GM23248 (cell line): ENCODE data around the gene C1QTNF6. TPM values are rescaled to one million over a fixed set of nuclear protein-coding genes. Genes with fewer than 3 reads are reported as not detected.

Source experiments
- DNase-seq: peaks from one replicate; pipeline ENCODE4 v3.0.0-alpha.2; 2015
- H2AFZ ChIP-seq: fragments of 200-600 bp; sonication (generic); 2 replicates; pipeline ENCODE4 v1.6.1; 2016; ENCODE audit warnings: antibody characterized with exemption
- H3F3A ChIP-seq: fragments of 200-600 bp; sonication (generic); 2 replicates; pipeline ENCODE4 v1.6.1; 2016; ENCODE audit warnings: mild to moderate bottlenecking, antibody characterized with exemption, mixed run types; ENCODE audit not compliant: insufficient read depth
- H3K27ac ChIP-seq: fragments of 200-600 bp; sonication (generic); 2 replicates; pipeline ENCODE4 v1.5.1; 2016; ENCODE audit warnings: mild to moderate bottlenecking
- H3K27me3 ChIP-seq: fragments of 200-600 bp; sonication (generic); replicated peaks from 2 replicates; pipeline ENCODE4 v1.6.1; 2016; ENCODE audit warnings: mild to moderate bottlenecking; ENCODE audit not compliant: insufficient read depth
- H3K36me3 ChIP-seq: fragments of 200-600 bp; sonication (generic); 2 replicates; pipeline ENCODE4 v1.6.1; 2016; ENCODE audit warnings: low read depth, mild to moderate bottlenecking
- H3K4me1 ChIP-seq: fragments of 200-600 bp; sonication (generic); 2 replicates; pipeline ENCODE4 v1.6.1; 2016; ENCODE audit warnings: mild to moderate bottlenecking; ENCODE audit not compliant: insufficient read depth
- H3K4me2 ChIP-seq: fragments of 200-600 bp; sonication (generic); one replicate; pipeline ENCODE4 v1.6.1; 2016; ENCODE audit warnings: mild to moderate bottlenecking; ENCODE audit not compliant: unreplicated experiment
- H3K4me3 ChIP-seq: fragments of 200-600 bp; sonication (generic); 2 replicates; pipeline ENCODE4 v1.5.1; 2016; ENCODE audit warnings: mild to moderate bottlenecking
- H3K79me2 ChIP-seq: fragments of 200-600 bp; sonication (generic); 2 replicates; pipeline ENCODE4 v1.6.1; 2016; ENCODE audit warnings: mild to moderate bottlenecking; ENCODE audit not compliant: insufficient read depth
- H3K9ac ChIP-seq: fragments of 200-600 bp; sonication (generic); 2 replicates; pipeline ENCODE4 v1.6.1; 2016; ENCODE audit warnings: mild to moderate bottlenecking
- H3K9me2 ChIP-seq: fragments of 200-600 bp; sonication (generic); 2 replicates; pipeline ENCODE4 v1.6.1; 2016; ENCODE audit warnings: mixed run types, mild to moderate bottlenecking, moderate library complexity; ENCODE audit not compliant: insufficient read depth
- H3K9me3 ChIP-seq: fragments of 200-600 bp; sonication (generic); one replicate; pipeline ENCODE4 v1.6.1; 2017; ENCODE audit warnings: low read depth
- H4K20me1 ChIP-seq: fragments of 200-600 bp; sonication (generic); 2 replicates; pipeline ENCODE4 v1.6.0; 2016; ENCODE audit not compliant: insufficient read depth
- EZH2 ChIP-seq: fragments of 200-600 bp; sonication (generic); IDR thresholded peaks from 2 replicates; pipeline ENCODE4 v1.6.1; 2018; ENCODE audit warnings: antibody characterized with exemption, mild to moderate bottlenecking; ENCODE audit not compliant: insufficient read depth, poor library complexity, severe bottlenecking
- EZH2phosphoT487 ChIP-seq: fragments of 200-600 bp; sonication (generic); IDR thresholded peaks from 2 replicates; pipeline ENCODE4 v1.6.1; 2018; ENCODE audit warnings: antibody characterized with exemption, moderate library complexity, mild to moderate bottlenecking, low read depth; ENCODE audit not compliant: insufficient read depth
- WGBS, 2 experiments: methylation state at CpG; one replicate each; pipeline ENCODE4 v1.1.6; 2015 to 2017; ENCODE audit warnings: low lambda C conversion rate in 2 of 2, low coverage in 1 of 2; ENCODE audit errors: missing lambda C conversion rate in 2 of 2; 5-methylcytosine and 5-hydroxymethylcytosine counted together
- in situ Hi-C: fragments of 300-500 bp; cut with MboI; formaldehyde crosslinking; loops from 2 replicates; pipeline ENCODE4 v1.15.0; 2020
- polyA plus RNA-seq: library from polyadenylated mRNA; unstranded; fragments of >200 nt; fragmentation: Nextera tagmentation; extraction: Ambion mirVana; gene quantifications from 2 replicates; pipeline ENCODE4 v1.2.1, GENCODE V29; 2016
- total RNA-seq: library from RNA; depleted of rRNA; stranded (reverse); fragments of >200 nt; shearing (Covaris generic); gene quantifications from 2 replicates; pipeline ENCODE4 v1.2.3, GENCODE V29; 2014

Gene C1QTNF6
- total and polyA plus RNA-seq, 2 experiments from 2014 or later = 4.0 to 8.9 TPM

- 3 to 7% methylated on average over 23 of the region's 23 CpGs for WGBS, 2 experiments
- no peaks in the 10 kb centered on the region for H3K27me3 ChIP-seq
- H3K36me3 ChIP-seq = no peaks in the 10 kb centered on the region
- peak overlapping the region; percentile 61 for H3K27ac ChIP-seq
- in situ Hi-C loops = no loop called here
- H2AFZ ChIP-seq = peak overlapping the region; percentile 80
- H4K20me1 ChIP-seq = no peaks in the 10 kb centered on the region
- peak; percentile 92 for DNase-seq
- H3K4me1 ChIP-seq = peaks cover 16% of the 10 kb centered on the region
- peak overlapping the region; percentile 71 for H3K4me2 ChIP-seq
- no peaks in the 10 kb centered on the region for H3K9me3 ChIP-seq
- peak overlapping the region; percentile 36; the same call in 1 of the 2 replicates for H3K4me3 ChIP-seq
- TF ChIP-seq EZH2 (no peak), EZH2phosphoT487 (no peak)
- no peaks in the 10 kb centered on the region for H3K9me2 ChIP-seq
- H3F3A ChIP-seq = peaks cover 7% of the 10 kb centered on the region; the same call in 1 of the 2 replicates
- peak overlapping the region; percentile 72 for H3K9ac ChIP-seq
- no peaks in the 10 kb centered on the region for H3K79me2 ChIP-seq
These were observed 11.5 kb downstream of the C1QTNF6 start for GRCh38 chr22:37176464-37177061.

- Histone ChIP-seq H3K79me2 (no peaks in the 10 kb centered on the region), H4K20me1 (no peaks in the 10 kb centered on the region), H3K4me2 (no peak overlapping the region), H3K27me3 (no peaks in the 10 kb centered on the region; the same call in 1 of the 2 replicates), H3K27ac (peak overlapping the region; percentile 61; the same call in 1 of the 2 replicates), H3K36me3 (no peaks in the 10 kb centered on the region), H3K4me3 (no peak overlapping the region), H3K9me2 (no peaks in the 10 kb centered on the region), H3K4me1 (peaks cover 16% of the 10 kb centered on the region), H3K9me3 (no peaks in the 10 kb centered on the region), H3K9ac (peak overlapping the region; percentile 72), H2AFZ (peak overlapping the region; percentile 80; the same call in 1 of the 2 replicates), H3F3A (peaks cover 7% of the 10 kb centered on the region; the same call in 1 of the 2 replicates)
- DNase-seq = peak; percentile 20
- in situ Hi-C loops = no loop called here
- 46 to 47% methylated on average over 18 of the region's 18 CpGs for WGBS, 2 experiments
- no peak for TF ChIP-seq EZH2
- TF ChIP-seq EZH2phosphoT487 = no peak
These were observed 12.4 kb downstream of the C1QTNF6 start for GRCh38 chr22:37175414-37176281.

GRCh38 chr22:37174964-37175363 is 13.1 kb downstream of the C1QTNF6 start:
- Histone ChIP-seq H3K4me2 (no peak overlapping the region), H3K9ac (no peak overlapping the region), H3K9me3 (no peaks in the 10 kb centered on the region), H3K4me3 (no peak overlapping the region), H3K36me3 (no peaks in the 10 kb centered on the region), H3K4me1 (peaks cover 16% of the 10 kb centered on the region), H3K27me3 (no peaks in the 10 kb centered on the region; the same call in 1 of the 2 replicates), H3K79me2 (no peaks in the 10 kb centered on the region), H3K27ac (no peak overlapping the region), H3F3A (peaks cover 7% of the 10 kb centered on the region; the same call in 1 of the 2 replicates), H4K20me1 (no peaks in the 10 kb centered on the region), H3K9me2 (no peaks in the 10 kb centered on the region), H2AFZ (no peak overlapping the region)
- TF ChIP-seq EZH2phosphoT487 (no peak), EZH2 (no peak)
- no peak for DNase-seq
- in situ Hi-C loops = no loop called here
- 85 to 92% methylated on average over 9 of the region's 9 CpGs for WGBS, 2 experiments

- H3K27me3 ChIP-seq = no peaks in the 10 kb centered on the region; the same call in 1 of the 2 replicates
- DNase-seq = peak; percentile 90
- WGBS, 2 experiments = 2 to 7% methylated on average over 6 of the region's 6 CpGs
- H3K4me3 ChIP-seq = no peak overlapping the region
- no peaks in the 10 kb centered on the region for H3K9me2 ChIP-seq
- in situ Hi-C loops = no loop called here
- TF ChIP-seq EZH2phosphoT487 = no peak
- TF ChIP-seq EZH2 = no peak
- H3K9ac ChIP-seq = no peak overlapping the region
- H3F3A ChIP-seq = peaks cover 7% of the 10 kb centered on the region; the same call in 1 of the 2 replicates
- H3K4me1 ChIP-seq = peaks cover 16% of the 10 kb centered on the region
- no peak overlapping the region for H3K4me2 ChIP-seq
- H3K9me3 ChIP-seq = no peaks in the 10 kb centered on the region
- no peaks in the 10 kb centered on the region for H3K36me3 ChIP-seq
- H3K27ac ChIP-seq = no peak overlapping the region
- no peaks in the 10 kb centered on the region for H3K79me2 ChIP-seq
- no peak overlapping the region for H2AFZ ChIP-seq
- no peaks in the 10 kb centered on the region for H4K20me1 ChIP-seq
These were observed 14.3 kb downstream of the C1QTNF6 start for GRCh38 chr22:37173709-37174108.
